Uterus (tissue), 4 donors: ENCODE measurements around the gene AURKA. TPM values are rescaled to one million over a fixed set of nuclear protein-coding genes. Genes with fewer than 3 reads are reported as not detected.

ENCODE experiments used
- DNase-seq, 2 donors: peaks; one replicate each; pipeline ENCODE4 v3.0.0-alpha.2; 2019 to 2020
- H3K27ac ChIP-seq, 2 donors: fragments of 200-600 bp; sonication (generic); 1 replicate in 1 of 2; 2 replicates in 1 of 2; pipeline ENCODE4 v1.5.1; 2016 to 2018
- H3K27me3 ChIP-seq, 2 donors: fragments of 200-600 bp; sonication (generic); one replicate each; pipeline ENCODE4 v1.5.1; 2018 to 2019; ENCODE audit warnings: control low read depth in 1 of 2
- H3K36me3 ChIP-seq, 2 donors: fragments of 200-600 bp; sonication (generic); one replicate each; pipeline ENCODE4 v1.5.1; 2019; ENCODE audit warnings: control low read depth in 1 of 2
- H3K4me1 ChIP-seq, 2 donors: fragments of 200-600 bp; sonication (generic); one replicate each; pipeline ENCODE4 v1.5.1; 2018 to 2019; ENCODE audit warnings: control low read depth in 1 of 2
- H3K4me3 ChIP-seq, 2 donors: fragments of 200-600 bp; sonication (generic); 1 replicate in 1 of 2; 2 replicates in 1 of 2; pipeline ENCODE4 v1.5.1; 2018 to 2019; ENCODE audit warnings: mild to moderate bottlenecking in 1 of 2
- H3K9me3 ChIP-seq, 2 donors: fragments of 200-600 bp; sonication (generic); one replicate each; pipeline ENCODE4 v1.5.1; 2019; ENCODE audit warnings: control low read depth in 1 of 2
- POLR2A ChIP-seq, 2 donors: fragments of 450-650 bp; IDR thresholded peaks; one replicate each; pipeline ENCODE4 v1.6.1; 2016; ENCODE audit warnings: antibody characterized with exemption in 2 of 2, mild to moderate bottlenecking in 1 of 2, moderate library complexity in 1 of 2
- intact Hi-C: fragments of 100-400 bp; cut with DNase I; formaldehyde crosslinking; loops from one replicate; pipeline ENCODE4 v1.15.1; 2023; ENCODE audit warnings: low total_unique reads
- total RNA-seq, 4 donors: library from RNA; depleted of rRNA in 3 of 4; stranded (reverse); fragments of >200 nt in 3 of 4; gene quantifications; one replicate each; pipeline versions ENCODE4 v1.1.0 to v1.2.4, GENCODE V29; 2014 to 2023
- TF ChIP-seq, protein P1 (sequence below), 4 experiments: fragments of 200-600 bp in 2 of 4; fragments of 450-650 bp in 2 of 4; sonication (generic) in 2 of 4; IDR thresholded peaks; one replicate each; pipeline ENCODE4 v1.5.1; 2016 to 2019; ENCODE audit warnings: antibody characterized with exemption in 4 of 4, mild to moderate bottlenecking in 2 of 4, moderate library complexity in 1 of 4
- donor health status: DM: yes; HTN: yes; CAD: no.

Gene AURKA
- total RNA-seq, 4 donors from 2014 or later, result 1.9 to 17.4 (median 9.7) TPM; not detected in 1

DNA sequence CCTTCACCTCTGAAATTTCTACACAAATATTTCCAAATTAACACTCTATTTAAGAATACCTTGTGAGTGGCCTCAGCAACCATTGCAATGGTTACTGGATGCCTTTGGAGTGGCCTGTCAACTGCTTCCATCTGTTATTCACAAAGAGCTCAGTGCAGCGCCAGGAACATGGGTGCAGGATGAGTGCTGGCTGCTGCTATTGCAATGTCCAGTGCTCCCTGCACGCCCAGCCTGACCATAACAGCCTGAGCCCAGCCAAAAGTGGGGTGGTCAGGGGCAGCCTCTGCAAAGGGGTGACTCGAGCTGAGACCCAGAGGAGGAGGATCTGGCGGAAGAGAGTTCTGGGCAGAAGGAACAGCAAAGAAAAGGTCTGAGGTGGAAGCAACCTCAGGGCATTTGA, 38.4 kb upstream of the AURKA start:
- Histone ChIP-seq H3K36me3 (no peaks in the 10 kb centered on the region), H3K27ac (no peak overlapping the region), H3K4me3 (no peak overlapping the region), H3K4me1 (no peaks in the 10 kb centered on the region), H3K27me3 (no peaks in the 10 kb centered on the region), H3K9me3 (no peaks in the 10 kb centered on the region)
- TF ChIP-seq POLR2A (IDR thresholded peaks at IDR 0.05), result no peak
- TF ChIP-seq, protein P1, sequence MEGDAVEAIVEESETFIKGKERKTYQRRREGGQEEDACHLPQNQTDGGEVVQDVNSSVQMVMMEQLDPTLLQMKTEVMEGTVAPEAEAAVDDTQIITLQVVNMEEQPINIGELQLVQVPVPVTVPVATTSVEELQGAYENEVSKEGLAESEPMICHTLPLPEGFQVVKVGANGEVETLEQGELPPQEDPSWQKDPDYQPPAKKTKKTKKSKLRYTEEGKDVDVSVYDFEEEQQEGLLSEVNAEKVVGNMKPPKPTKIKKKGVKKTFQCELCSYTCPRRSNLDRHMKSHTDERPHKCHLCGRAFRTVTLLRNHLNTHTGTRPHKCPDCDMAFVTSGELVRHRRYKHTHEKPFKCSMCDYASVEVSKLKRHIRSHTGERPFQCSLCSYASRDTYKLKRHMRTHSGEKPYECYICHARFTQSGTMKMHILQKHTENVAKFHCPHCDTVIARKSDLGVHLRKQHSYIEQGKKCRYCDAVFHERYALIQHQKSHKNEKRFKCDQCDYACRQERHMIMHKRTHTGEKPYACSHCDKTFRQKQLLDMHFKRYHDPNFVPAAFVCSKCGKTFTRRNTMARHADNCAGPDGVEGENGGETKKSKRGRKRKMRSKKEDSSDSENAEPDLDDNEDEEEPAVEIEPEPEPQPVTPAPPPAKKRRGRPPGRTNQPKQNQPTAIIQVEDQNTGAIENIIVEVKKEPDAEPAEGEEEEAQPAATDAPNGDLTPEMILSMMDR (IDR thresholded peaks at IDR 0.05), result no peak
- intact Hi-C loops, result no loop called here
- DNase-seq, result no peak

DNA sequence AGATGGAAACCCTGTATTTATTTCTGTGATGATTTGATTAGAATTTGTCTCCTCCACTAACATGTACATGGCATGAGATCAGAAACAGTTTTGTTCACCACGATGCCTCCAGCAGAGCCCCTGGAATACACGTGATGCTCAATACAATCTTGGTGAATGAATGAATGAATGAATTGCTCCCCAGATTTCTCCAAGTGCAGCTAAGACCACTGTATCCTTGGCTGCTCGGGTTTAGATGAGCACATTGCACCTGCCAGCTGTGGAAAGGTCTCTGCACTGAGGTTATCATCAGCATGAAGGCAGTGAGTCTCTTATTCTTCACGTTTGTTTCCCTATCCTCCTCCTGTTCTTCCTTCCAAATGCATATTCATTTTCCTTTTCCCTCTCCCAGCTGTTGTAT, 37.9 kb upstream of the AURKA start:
- no peak for TF ChIP-seq POLR2A (IDR thresholded peaks at IDR 0.05)
- TF ChIP-seq, protein P1 (IDR thresholded peaks at IDR 0.05), result no peak
- no peaks in the 10 kb centered on the region for H3K4me1 ChIP-seq
- no peaks in the 10 kb centered on the region for H3K36me3 ChIP-seq
- no peaks in the 10 kb centered on the region for H3K27me3 ChIP-seq
- H3K4me3 ChIP-seq, result no peak overlapping the region
- H3K27ac ChIP-seq, result no peak overlapping the region
- intact Hi-C loops, result no loop called here
- no peaks in the 10 kb centered on the region for H3K9me3 ChIP-seq
- no peak for DNase-seq

DNA sequence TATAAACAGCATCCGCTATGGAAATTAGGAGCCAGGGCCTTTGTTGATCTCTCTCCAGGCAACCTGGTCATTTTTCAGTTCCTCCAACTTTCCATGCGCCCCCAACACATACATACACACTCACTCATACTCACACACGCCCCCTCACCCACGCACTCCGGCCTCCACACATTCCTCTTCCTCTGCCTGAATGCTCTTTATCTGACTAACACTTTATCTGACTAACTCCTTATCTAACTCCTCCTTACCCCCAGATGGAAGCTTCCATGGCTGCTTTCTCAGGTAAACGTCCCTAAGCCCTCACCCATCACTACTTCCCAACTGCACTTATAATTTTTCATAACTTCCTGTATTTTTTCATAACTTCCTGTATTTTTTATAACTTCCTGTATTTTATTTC, 37.5 kb upstream of the AURKA start:
- Histone ChIP-seq H3K9me3 (no peaks in the 10 kb centered on the region), H3K36me3 (no peaks in the 10 kb centered on the region), H3K4me3 (no peak overlapping the region), H3K4me1 (no peaks in the 10 kb centered on the region), H3K27me3 (no peaks in the 10 kb centered on the region), H3K27ac (no peak overlapping the region)
- intact Hi-C loops, result no loop called here
- TF ChIP-seq POLR2A (IDR thresholded peaks at IDR 0.05), result no peak
- TF ChIP-seq, protein P1 (IDR thresholded peaks at IDR 0.05), result no peak
- DNase-seq, result no peak

DNA sequence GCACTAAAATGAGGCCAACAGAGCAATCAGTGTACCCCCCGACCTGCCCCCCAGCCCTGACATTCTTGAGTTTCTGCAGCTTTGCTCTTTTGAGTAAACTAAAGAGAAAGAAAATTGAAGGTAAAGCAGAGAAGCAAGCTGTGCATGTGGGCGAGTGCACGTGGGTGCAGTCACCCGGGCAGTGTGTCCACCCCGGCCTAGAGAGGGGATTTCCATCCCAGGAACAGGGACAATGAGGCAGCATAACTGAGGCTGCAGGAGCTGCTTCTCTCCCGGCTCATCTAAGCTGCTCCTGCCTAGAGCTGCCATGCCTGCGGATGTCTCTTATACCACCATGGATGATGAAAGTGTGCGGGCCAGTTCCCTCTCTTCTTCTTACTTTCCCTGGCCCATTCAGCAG, 36.9 kb upstream of the AURKA start:
- no peaks in the 10 kb centered on the region for H3K4me1 ChIP-seq
- no peaks in the 10 kb centered on the region for H3K27me3 ChIP-seq
- no peak overlapping the region for H3K27ac ChIP-seq
- H3K9me3 ChIP-seq, result no peaks in the 10 kb centered on the region
- H3K4me3 ChIP-seq, result no peak overlapping the region
- DNase-seq, result no peak
- TF ChIP-seq POLR2A (IDR thresholded peaks at IDR 0.05), result no peak
- TF ChIP-seq, protein P1 (IDR thresholded peaks at IDR 0.05), result no peak
- no peaks in the 10 kb centered on the region for H3K36me3 ChIP-seq
- intact Hi-C loops, result no loop called here

DNA sequence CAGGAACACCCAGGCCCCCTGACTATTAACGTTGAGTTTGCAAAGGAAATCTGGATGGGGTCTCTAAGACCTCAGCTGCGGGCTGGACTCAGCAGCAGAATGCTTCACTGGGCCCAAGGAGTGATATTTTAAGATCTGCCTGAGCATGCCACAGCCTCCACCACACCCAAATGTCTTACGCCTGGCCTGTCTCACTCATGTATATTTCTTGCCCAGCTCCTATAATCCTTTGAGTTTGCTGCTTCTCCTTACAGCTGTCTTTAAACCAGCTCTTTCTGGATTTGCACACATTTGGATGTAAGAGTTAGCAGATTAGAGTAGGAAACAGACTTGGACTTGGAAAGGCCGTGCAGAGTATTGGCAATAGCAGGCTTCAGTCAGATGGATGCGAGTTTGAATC, 36.4 kb upstream of the AURKA start:
- Histone ChIP-seq H3K27me3 (no peaks in the 10 kb centered on the region), H3K4me1 (no peaks in the 10 kb centered on the region)

More for the DNA sequence above, 36.4 kb upstream of the AURKA start:
- H3K4me3 ChIP-seq, result no peak overlapping the region
- intact Hi-C loops, result no loop called here
- TF ChIP-seq, protein P1 (IDR thresholded peaks at IDR 0.05), result no peak
- TF ChIP-seq POLR2A (IDR thresholded peaks at IDR 0.05), result no peak
- no peaks in the 10 kb centered on the region for H3K9me3 ChIP-seq
- DNase-seq, result no peak
- H3K27ac ChIP-seq, result no peak overlapping the region
- H3K36me3 ChIP-seq, result no peaks in the 10 kb centered on the region
